Right atrium auricular region (tissue), 2 donors: ENCODE measurements around the gene RAPGEF2. TPM values are rescaled to one million over a fixed set of nuclear protein-coding genes. Genes with fewer than 3 reads are reported as not detected.
A peak's percentile ranks its signal among the peaks of the same experiment; 100 is the strongest.

Experiments used
- DNase-seq: peaks from one replicate; pipeline ENCODE4 v3.0.0-alpha.2; 2019; ENCODE audit warnings: low spot score
- H3K27ac ChIP-seq, 2 donors: fragments of 200-600 bp; sonication (generic); 1 replicate in 1 of 2; 2 replicates in 1 of 2; pipeline ENCODE4 v1.5.1; 2016 to 2019
- H3K27me3 ChIP-seq, 2 donors: fragments of 200-600 bp; sonication (generic); one replicate each; pipeline versions ENCODE4 v1.5.1 to v1.6.0; 2017 to 2019
- H3K36me3 ChIP-seq: fragments of 200-600 bp; sonication (generic); one replicate; pipeline ENCODE4 v1.5.1; 2016
- H3K4me1 ChIP-seq, 2 donors: fragments of 200-600 bp; sonication (generic); one replicate each; pipeline versions ENCODE4 v1.5.1 to v1.6.0; 2017 to 2019
- H3K4me3 ChIP-seq, 2 donors: fragments of 200-600 bp; sonication (generic); 1 replicate in 1 of 2; 2 replicates in 1 of 2; pipeline ENCODE4 v1.5.1; 2017 to 2019; ENCODE audit warnings: mild to moderate bottlenecking in 1 of 2, moderate library complexity in 1 of 2
- H3K9me3 ChIP-seq, 2 donors: fragments of 200-600 bp; sonication (generic); one replicate each; pipeline ENCODE4 v1.5.1; 2019
- CTCF ChIP-seq, 2 donors: fragments of 200-600 bp; sonication (generic); IDR thresholded peaks; one replicate each; pipeline ENCODE4 v1.5.1; 2019; ENCODE audit warnings: antibody characterized with exemption in 2 of 2
- total RNA-seq, 2 donors: library from RNA; depleted of rRNA; stranded (reverse); fragments of >200 nt; gene quantifications; one replicate each; pipeline ENCODE4 v1.1.0, GENCODE V29; 2016

The RAPGEF2 gene
- total RNA-seq, 2 donors from 2014 or later = 49.8 to 51.5 TPM

GRCh38 chr4:159193046-159193620 lies 90.3 kb downstream of the RAPGEF2 start:
- DNase-seq = no peak
- no peak for TF ChIP-seq CTCF (IDR thresholded peaks at IDR 0.05)
- H3K4me1 ChIP-seq = peaks cover 0 to 14% of the 10 kb centered on the region in 2 donors
- H3K4me3 ChIP-seq = no peak overlapping the region
- no peaks in the 10 kb centered on the region for H3K9me3 ChIP-seq
- no peaks in the 10 kb centered on the region for H3K27me3 ChIP-seq
- no peak overlapping the region for H3K27ac ChIP-seq
- no peaks in the 10 kb centered on the region for H3K36me3 ChIP-seq

- Histone ChIP-seq H3K27me3 (no peaks in the 10 kb centered on the region), H3K4me1 (peaks cover 0 to 16% of the 10 kb centered on the region in 2 donors), H3K4me3 (no peak overlapping the region), H3K36me3 (no peaks in the 10 kb centered on the region), H3K9me3 (no peaks in the 10 kb centered on the region), H3K27ac (no peak overlapping the region)
- DNase-seq = no peak
- TF ChIP-seq CTCF (IDR thresholded peaks at IDR 0.05) = no peak
Measured at GRCh38 chr4:159195361-159195769, 92.5 kb downstream of the RAPGEF2 start.

- peak overlapping the region in 1 of 2 donors; percentile 19 for H3K4me3 ChIP-seq
- no peak for TF ChIP-seq CTCF (IDR thresholded peaks at IDR 0.05)
Measured at GRCh38 chr4:159197260-159197884, 94.5 kb downstream of the RAPGEF2 start.

GRCh38 chr4:159197885-159198269 lies 95.0 kb downstream of the RAPGEF2 start:
- H3K36me3 ChIP-seq = no peaks in the 10 kb centered on the region
- no peaks in the 10 kb centered on the region for H3K9me3 ChIP-seq
- peak overlapping the region; percentile 26 to 31 for H3K27ac ChIP-seq
- no peak for DNase-seq
- no peaks in the 10 kb centered on the region for H3K27me3 ChIP-seq
- H3K4me3 ChIP-seq = peak overlapping the region in 1 of 2 donors; percentile 19
- peaks cover 0 to 41% of the 10 kb centered on the region in 2 donors for H3K4me1 ChIP-seq
- no peak for TF ChIP-seq CTCF (IDR thresholded peaks at IDR 0.05)

More at GRCh38 chr4:159197260-159197884, 94.5 kb downstream of the RAPGEF2 start:
- no peaks in the 10 kb centered on the region for H3K36me3 ChIP-seq
- no peaks in the 10 kb centered on the region for H3K27me3 ChIP-seq
- H3K9me3 ChIP-seq = no peaks in the 10 kb centered on the region
- peak overlapping the region; percentile 26 to 31 for H3K27ac ChIP-seq
- DNase-seq = no peak
- peaks cover 0 to 36% of the 10 kb centered on the region in 2 donors for H3K4me1 ChIP-seq

GRCh38 chr4:159199826-159200225 lies 96.9 kb downstream of the RAPGEF2 start:
- no peaks in the 10 kb centered on the region for H3K36me3 ChIP-seq

More at GRCh38 chr4:159199826-159200225, 96.9 kb downstream of the RAPGEF2 start:
- H3K4me1 ChIP-seq = peaks cover 0 to 46% of the 10 kb centered on the region in 2 donors
- no peaks in the 10 kb centered on the region for H3K9me3 ChIP-seq
- no peak for TF ChIP-seq CTCF (IDR thresholded peaks at IDR 0.05)
- no peak for DNase-seq
- H3K4me3 ChIP-seq = no peak overlapping the region
- no peaks in the 10 kb centered on the region for H3K27me3 ChIP-seq
- peak overlapping the region in 1 of 2 donors; percentile 1 for H3K27ac ChIP-seq
